ENCODE results near the gene LPAR3.

GRCh38 chr1:84939151-84939550 lies 46.1 kb upstream of the LPAR3 start:
- no peak for TF ChIP-seq CTCF (IDR thresholded peaks at IDR 0.05)
- TF ChIP-seq EP300 (IDR thresholded peaks at IDR 0.05) = no peak
